CD4-positive, alpha-beta T cell treated with Interleukin-2 at 100 ng/mL for 4 hours (primary cell): ENCODE data around the gene PDLIM7.

Source experiments
- DNase-seq: peaks from one replicate; pipeline ENCODE4 v3.0.0-alpha.2; 2020; ENCODE audit warnings: low spot score

PDLIM7 gene

GRCh38 chr5:177456976-177457851 is 40.2 kb downstream of the PDLIM7 start:
- DNase-seq: peak; percentile 60

GRCh38 chr5:177456591-177456964 is 40.8 kb downstream of the PDLIM7 start:
- DNase-seq: no peak

- peak; percentile 94 for DNase-seq
Measured at GRCh38 chr5:177455661-177456590, 41.5 kb downstream of the PDLIM7 start.

GRCh38 chr5:177455036-177455660 is 42.3 kb downstream of the PDLIM7 start:
- peak; percentile 89 for DNase-seq

GRCh38 chr5:177454397-177455035 is 42.9 kb downstream of the PDLIM7 start:
- DNase-seq: peak; percentile 94

- DNase-seq: no peak
Measured at GRCh38 chr5:177453852-177454396, 43.5 kb downstream of the PDLIM7 start.

- no peak for DNase-seq
Measured at GRCh38 chr5:177452688-177453638, 44.4 kb downstream of the PDLIM7 start.

GRCh38 chr5:177450667-177451424 is 46.6 kb downstream of the PDLIM7 start:
- DNase-seq: no peak

- DNase-seq: no peak
Measured at GRCh38 chr5:177449140-177450061, 48.0 kb downstream of the PDLIM7 start.

GRCh38 chr5:177448244-177448950 is 49.0 kb downstream of the PDLIM7 start:
- no peak for DNase-seq

- DNase-seq: no peak
Measured at GRCh38 chr5:177447611-177448243, 49.7 kb downstream of the PDLIM7 start.

- peak; percentile 86 for DNase-seq
Measured at GRCh38 chr5:177447066-177447610, 50.3 kb downstream of the PDLIM7 start.

- DNase-seq: peak; percentile 75
Measured at GRCh38 chr5:177446200-177447065, 51.0 kb downstream of the PDLIM7 start, which contains the start of gene PRR7. TSS of gene PRR7 (plus strand) at chr5:177446814. CDS start at chr5:177455068, 8,254 bp downstream.

- no peak for DNase-seq
Measured at GRCh38 chr5:177445917-177446199, 51.5 kb downstream of the PDLIM7 start.

- DNase-seq: no peak
Measured at GRCh38 chr5:177445052-177445916, 52.1 kb downstream of the PDLIM7 start.
